AG10803 (cell line): Measurements from ENCODE around the gene RPLP2.

ENCODE experiments used
- DNase-seq: peaks from one replicate; pipeline ENCODE4 v3.0.0; 2010; ENCODE audit warnings: low read depth
- H3K4me3 ChIP-seq: 2 replicates; pipeline ENCODE4 v1.5.1; 2011; ENCODE audit warnings: mild to moderate bottlenecking, low read length, control low read depth
- TF ChIP-seq, protein P1 (sequence below): conservative IDR thresholded peaks from 2 replicates; pipeline ENCODE4 v1.5.1; 2011; ENCODE audit warnings: mild to moderate bottlenecking, low read length, control low read depth, inconsistent platforms

RPLP2 gene

DNA sequence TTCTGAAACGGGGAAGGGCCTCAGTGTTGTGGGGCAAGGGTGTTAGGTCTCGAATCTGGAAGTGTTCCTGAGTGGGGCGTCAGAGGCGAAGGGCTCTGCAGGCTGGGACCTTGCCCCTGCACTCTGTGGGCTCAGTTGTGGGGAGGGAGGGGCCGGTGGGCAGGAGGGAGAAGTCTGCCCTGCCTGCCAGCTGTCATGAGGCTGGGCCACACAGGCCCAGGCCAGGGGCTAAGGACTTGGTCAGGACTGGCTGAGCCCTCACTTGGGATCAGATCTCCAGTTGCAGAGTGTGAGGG is 18.1 kb downstream of the RPLP2 start, which contains the start of gene CRACR2B:
Gene CRACR2B (plus strand): TSS at position 23 of the 296 bp plus-strand sequence. CDS start 689 bp downstream, outside the sequence.
- TF ChIP-seq, protein P1, sequence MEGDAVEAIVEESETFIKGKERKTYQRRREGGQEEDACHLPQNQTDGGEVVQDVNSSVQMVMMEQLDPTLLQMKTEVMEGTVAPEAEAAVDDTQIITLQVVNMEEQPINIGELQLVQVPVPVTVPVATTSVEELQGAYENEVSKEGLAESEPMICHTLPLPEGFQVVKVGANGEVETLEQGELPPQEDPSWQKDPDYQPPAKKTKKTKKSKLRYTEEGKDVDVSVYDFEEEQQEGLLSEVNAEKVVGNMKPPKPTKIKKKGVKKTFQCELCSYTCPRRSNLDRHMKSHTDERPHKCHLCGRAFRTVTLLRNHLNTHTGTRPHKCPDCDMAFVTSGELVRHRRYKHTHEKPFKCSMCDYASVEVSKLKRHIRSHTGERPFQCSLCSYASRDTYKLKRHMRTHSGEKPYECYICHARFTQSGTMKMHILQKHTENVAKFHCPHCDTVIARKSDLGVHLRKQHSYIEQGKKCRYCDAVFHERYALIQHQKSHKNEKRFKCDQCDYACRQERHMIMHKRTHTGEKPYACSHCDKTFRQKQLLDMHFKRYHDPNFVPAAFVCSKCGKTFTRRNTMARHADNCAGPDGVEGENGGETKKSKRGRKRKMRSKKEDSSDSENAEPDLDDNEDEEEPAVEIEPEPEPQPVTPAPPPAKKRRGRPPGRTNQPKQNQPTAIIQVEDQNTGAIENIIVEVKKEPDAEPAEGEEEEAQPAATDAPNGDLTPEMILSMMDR, result no peak
- DNase-seq, result no peak
- no peak within 1 kb of the TSS for H3K4me3 ChIP-seq

GRCh38 chr11:828506-829175 is 18.9 kb downstream of the RPLP2 start:
- TF ChIP-seq, protein P1, result no peak
- no peak overlapping the region for H3K4me3 ChIP-seq
- no peak for DNase-seq

- TF ChIP-seq, protein P1, result no peak
- DNase-seq, result no peak
- no peak overlapping the region for H3K4me3 ChIP-seq
These were observed 19.5 kb downstream of the RPLP2 start for GRCh38 chr11:829176-829846.

DNA sequence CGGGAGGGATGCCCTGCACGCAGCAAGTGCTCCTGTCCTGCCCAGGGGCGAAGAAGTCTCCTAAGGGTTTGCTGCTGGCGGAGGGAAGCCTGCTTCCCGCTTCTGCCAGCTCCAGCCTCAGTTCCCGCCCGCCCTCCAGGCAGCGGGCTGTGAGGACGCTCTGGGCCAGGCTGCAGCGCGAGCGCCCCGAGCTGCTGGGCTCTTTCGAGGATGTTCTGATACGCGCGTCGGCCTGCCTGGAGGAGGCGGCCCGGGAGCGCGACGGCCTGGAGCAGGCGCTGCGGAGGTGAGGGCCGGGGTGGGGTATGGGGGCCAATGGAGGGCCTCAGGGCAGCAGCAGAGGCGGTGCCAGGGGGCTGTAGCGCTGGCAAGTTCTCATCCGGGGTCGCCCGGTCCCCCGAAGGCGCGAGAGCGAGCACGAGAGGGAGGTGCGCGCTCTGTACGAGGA is 20.1 kb downstream of the RPLP2 start:
- TF ChIP-seq, protein P1, result no peak
- H3K4me3 ChIP-seq, result no peak overlapping the region; the same call in 1 of the 2 replicates
- no peak for DNase-seq

GRCh38 chr11:830295-831117 is 20.7 kb downstream of the RPLP2 start:
- H3K4me3 ChIP-seq, result peak overlapping the region; percentile 29
- TF ChIP-seq, protein P1, result no peak

DNA sequence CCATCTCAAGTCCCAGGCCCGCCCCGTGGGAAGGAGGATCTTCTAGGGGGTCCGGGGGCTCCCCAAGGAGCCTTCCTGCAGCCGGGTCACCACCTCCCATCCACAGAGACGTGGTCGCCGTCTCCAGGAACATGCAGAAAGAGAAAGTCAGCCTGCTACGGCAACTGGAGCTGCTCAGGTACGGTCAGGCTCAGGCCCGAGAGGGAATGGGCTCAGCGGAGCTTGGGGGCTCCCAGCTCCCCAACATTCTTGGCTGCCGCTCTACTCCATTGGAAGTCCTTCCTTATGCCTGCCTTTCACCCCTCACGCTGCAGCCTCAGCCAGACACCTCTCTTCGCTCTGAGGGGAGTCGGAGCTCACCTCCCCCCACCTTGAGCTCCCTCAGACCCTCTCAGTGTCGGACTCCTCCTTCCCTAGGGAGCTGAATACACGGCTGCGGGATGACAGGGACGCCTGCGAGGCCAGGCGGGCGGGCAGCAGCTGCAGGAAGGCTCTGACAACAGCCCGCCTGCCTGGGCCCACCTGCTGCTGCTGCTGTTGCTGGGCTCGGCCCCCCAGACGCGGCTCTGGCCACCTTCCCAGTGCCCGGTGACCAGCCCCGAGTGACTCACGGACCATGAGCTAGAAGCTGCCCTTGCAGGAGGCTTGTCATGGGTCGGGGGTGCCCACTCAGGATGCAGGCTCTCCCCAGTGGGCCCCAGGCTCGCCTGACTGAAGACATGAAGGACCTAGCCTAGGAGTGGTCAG is 21.5 kb downstream of the RPLP2 start:
- no peak for DNase-seq
- H3K4me3 ChIP-seq, result no peak overlapping the region

More at GRCh38 chr11:830295-831117, 20.7 kb downstream of the RPLP2 start:
- DNase-seq, result peak; percentile 40

More for the DNA sequence above, 21.5 kb downstream of the RPLP2 start:
- TF ChIP-seq, protein P1, result no peak
